IPS-NIHi11 (cell line): Measurements from ENCODE around the gene CDH26.

Source experiments
- DNase-seq: peaks from one replicate; pipeline ENCODE4 v3.0.0; 2012; ENCODE audit warnings: mixed read lengths, low spot score

CDH26 gene

GRCh38 chr20:59958123-59958522, at the start of gene CDH26:
TSS of gene CDH26 (plus strand) at chr20:59958423. CDS start at chr20:59958727, 304 bp downstream.
- no peak for DNase-seq

- DNase-seq, result no peak
Measured at GRCh38 chr20:59908855-59909254, 49.4 kb upstream of the CDH26 start.

- no peak for DNase-seq
Measured at GRCh38 chr20:59911041-59911440, 47.2 kb upstream of the CDH26 start.

- no peak for DNase-seq
Measured at GRCh38 chr20:59912609-59913008, 45.6 kb upstream of the CDH26 start.

- no peak for DNase-seq
Measured at GRCh38 chr20:59920944-59921343, 37.3 kb upstream of the CDH26 start.

GRCh38 chr20:59923514-59923913, 34.7 kb upstream of the CDH26 start:
- DNase-seq, result no peak

- no peak for DNase-seq
Measured at GRCh38 chr20:59925359-59925758, 32.9 kb upstream of the CDH26 start.

- no peak for DNase-seq
Measured at GRCh38 chr20:59925899-59926298, 32.3 kb upstream of the CDH26 start.

GRCh38 chr20:59931511-59932312, 26.5 kb upstream of the CDH26 start:
- no peak for DNase-seq

GRCh38 chr20:59932616-59933295, 25.5 kb upstream of the CDH26 start:
- no peak for DNase-seq

- DNase-seq, result peak; percentile 61
Measured at GRCh38 chr20:59933296-59933848, 24.9 kb upstream of the CDH26 start, which contains the start of gene SYCP2. TSS of gene SYCP2 (minus strand) at chr20:59933637. CDS start at chr20:59922413, 11,224 bp downstream.

GRCh38 chr20:59933849-59934585, 24.2 kb upstream of the CDH26 start:
- peak; percentile 87 for DNase-seq

- no peak for DNase-seq
Measured at GRCh38 chr20:59935457-59936185, 22.6 kb upstream of the CDH26 start.

GRCh38 chr20:59936409-59936808, 21.8 kb upstream of the CDH26 start:
- DNase-seq, result no peak

- no peak for DNase-seq
Measured at GRCh38 chr20:59937150-59937549, 21.1 kb upstream of the CDH26 start.

GRCh38 chr20:59938221-59938620, 20.0 kb upstream of the CDH26 start:
- no peak for DNase-seq

- no peak for DNase-seq
Measured at GRCh38 chr20:59938696-59939051, 19.5 kb upstream of the CDH26 start.

- DNase-seq, result peak; percentile 40
Measured at GRCh38 chr20:59939052-59939878, 19.0 kb upstream of the CDH26 start.

GRCh38 chr20:59939879-59940128, 18.4 kb upstream of the CDH26 start:
- DNase-seq, result no peak

GRCh38 chr20:59940129-59940955, 17.9 kb upstream of the CDH26 start, which contains the start of the genes FAM217B and PPP1R3D:
TSS of gene FAM217B (plus strand) at chr20:59940389. CDS start at chr20:59943944, 3,555 bp downstream.
TSS of gene PPP1R3D (minus strand) at chr20:59940305. CDS start at chr20:59939931, 374 bp downstream.
- DNase-seq, result peak; percentile 96
